Ecto neural progenitor cell (in vitro differentiated cells): ENCODE measurements around the gene HSF4.

Experiments
- DNase-seq: peaks from one replicate; pipeline ENCODE4 v3.0.0-alpha.2; 2018; ENCODE audit warnings: low spot score

Gene HSF4

DNA sequence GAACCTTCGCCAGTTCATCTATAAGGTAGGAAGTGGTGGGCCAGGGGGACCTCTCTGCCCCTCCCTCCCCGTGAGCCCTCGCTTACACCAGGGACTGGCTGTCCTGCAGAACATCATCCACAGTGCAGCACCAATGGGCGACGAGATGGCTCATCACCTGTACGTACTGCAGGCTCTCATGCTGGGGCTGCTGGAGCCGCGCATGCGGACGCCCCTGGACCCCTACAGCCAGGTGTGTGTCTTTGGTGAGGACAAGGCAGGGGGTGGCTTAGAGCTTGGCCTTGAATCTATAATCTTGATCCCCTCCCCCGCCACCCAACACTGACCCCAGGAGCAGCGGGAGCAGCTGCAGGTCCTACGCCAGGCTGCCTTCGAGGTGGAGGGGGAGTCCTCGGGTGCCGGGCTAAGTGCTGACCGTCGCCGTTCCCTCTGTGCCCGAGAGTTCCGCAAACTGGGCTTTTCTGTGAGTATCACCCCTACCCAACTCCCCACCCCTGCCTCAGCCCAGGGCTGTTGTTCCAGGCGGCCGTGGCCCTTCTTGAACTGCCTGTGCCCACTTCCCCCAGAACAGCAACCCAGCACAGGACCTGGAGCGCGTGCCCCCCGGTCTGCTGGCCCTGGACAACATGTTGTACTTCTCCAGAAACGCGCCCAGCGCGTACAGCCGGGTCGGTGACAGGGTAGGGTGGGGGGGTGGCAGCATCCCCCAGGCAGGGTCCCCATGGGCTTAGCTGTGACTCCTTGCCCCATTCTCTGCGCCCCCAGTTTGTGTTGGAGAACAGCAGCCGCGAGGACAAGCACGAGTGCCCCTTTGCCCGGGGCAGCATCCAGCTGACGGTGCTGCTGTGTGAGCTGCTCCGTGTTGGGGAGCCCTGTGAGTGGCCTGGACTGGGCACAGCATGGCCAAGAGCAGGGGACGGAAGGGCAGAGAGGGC, 37.1 kb downstream of the HSF4 start:
- no peak for DNase-seq

DNA sequence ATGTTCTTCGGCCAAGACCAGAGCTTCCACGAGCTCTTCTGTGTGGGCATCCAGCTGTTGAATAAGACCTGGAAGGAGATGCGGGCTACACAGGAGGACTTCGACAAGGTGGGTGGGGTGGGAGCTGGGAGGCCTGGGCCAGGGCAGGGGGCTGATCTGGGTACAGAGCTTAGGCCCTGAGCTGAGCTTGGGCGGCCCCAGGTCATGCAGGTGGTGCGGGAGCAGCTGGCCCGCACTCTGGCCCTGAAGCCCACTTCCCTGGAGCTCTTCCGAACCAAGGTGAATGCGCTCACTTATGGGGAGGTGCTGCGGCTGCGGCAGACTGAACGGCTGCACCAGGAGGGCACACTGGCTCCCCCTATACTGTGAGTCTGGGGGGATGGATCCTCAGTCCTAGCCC, 37.9 kb downstream of the HSF4 start:
- DNase-seq, result no peak

DNA sequence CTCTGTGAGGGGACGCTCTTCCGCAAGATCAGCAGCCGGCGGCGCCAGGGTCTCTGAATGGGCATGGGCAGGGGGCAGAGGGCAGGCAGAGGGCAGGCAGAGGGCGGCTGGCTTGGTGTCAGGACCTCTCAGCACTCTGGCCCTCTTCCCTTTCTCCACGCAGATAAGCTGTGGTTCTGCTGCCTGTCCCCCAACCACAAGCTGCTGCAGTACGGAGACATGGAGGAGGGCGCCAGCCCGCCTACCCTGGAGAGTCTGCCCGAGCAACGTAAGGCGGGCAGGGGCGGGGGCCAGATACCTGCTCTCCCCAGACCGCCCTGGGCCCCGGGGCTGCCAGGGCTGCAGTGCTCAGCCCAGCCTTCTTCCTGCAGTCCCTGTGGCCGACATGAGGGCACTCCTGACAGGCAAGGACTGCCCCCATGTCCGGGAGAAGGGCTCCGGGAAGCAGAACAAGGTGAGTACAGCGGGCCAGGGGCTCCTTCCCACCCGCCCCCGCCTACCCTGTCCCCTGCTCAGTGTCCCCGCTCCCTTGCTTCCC, 38.5 kb downstream of the HSF4 start:
- no peak for DNase-seq

DNA sequence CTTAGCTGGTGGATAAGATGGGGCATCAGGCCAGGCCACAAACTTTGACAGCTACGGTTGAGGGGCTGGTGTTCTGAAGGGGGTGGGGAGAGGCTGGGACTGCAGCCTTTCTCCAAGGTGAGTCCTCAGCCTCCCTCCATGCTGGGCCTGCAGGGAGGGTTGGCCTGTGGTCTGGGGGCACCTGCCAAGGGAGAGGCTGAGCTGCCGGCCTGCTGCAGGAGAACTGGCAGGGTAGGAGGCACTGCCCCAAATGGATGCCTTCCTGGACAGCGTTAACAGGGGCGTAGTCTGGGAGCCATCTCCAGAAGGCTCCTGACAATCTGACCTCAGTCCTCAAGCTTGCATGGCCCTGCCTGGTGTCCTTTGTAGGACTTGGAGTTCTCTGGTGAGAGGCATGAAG, 39.5 kb downstream of the HSF4 start:
- DNase-seq, result no peak

DNA sequence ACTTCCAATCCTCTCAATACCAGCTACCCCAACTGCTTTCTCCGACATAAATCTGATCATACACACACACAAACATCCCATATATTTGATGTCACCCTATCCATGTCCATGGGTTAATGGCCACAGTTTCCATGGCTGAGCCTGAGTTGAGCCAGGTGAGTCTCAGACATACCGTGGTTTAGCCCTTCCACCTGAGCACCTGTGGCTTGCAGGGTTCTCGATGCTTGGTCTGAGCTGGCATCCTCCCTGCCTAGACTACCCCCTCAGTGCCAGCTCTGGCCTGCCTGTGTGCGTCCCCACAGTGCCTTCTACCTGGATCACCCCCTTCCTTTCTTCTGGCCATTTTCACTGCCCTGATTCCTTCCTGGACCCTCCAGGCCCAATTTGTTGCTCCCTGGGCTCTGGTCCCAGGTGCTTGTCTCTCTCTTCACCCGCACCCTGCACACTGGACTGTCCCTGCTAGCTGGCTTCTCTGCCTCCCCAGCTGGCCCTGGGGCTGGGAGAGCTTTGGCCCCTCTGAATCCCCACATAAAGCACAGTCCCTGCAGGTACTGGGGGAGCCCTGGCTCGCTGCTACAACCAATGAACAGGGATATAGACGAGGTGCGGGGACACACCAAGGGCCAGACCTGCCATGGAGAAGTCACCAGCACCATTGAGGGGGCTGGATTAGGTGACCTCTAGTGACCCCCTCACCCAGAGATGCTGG, 41.7 kb downstream of the HSF4 start:
- no peak for DNase-seq

DNA sequence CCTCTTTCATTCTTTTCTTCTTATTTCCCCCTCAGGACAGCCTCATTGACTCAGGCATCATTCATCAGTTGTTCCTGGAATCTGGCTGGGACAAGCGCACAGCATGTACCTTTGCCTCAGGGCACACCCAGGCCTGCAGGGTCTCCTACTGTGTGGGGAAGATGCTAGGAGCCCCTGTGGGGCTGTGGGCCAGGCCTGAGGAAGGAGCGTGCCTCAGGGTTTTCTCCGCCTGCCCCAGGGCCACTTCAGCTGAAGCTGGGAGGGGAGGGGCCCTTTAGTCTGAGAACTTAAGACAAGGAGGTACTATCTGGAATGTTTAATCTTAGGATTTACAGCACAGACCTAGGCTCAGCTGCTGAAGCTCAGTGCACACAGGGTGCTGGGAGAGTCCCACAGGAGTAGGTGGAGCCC, 42.3 kb downstream of the HSF4 start:
- no peak for DNase-seq

DNA sequence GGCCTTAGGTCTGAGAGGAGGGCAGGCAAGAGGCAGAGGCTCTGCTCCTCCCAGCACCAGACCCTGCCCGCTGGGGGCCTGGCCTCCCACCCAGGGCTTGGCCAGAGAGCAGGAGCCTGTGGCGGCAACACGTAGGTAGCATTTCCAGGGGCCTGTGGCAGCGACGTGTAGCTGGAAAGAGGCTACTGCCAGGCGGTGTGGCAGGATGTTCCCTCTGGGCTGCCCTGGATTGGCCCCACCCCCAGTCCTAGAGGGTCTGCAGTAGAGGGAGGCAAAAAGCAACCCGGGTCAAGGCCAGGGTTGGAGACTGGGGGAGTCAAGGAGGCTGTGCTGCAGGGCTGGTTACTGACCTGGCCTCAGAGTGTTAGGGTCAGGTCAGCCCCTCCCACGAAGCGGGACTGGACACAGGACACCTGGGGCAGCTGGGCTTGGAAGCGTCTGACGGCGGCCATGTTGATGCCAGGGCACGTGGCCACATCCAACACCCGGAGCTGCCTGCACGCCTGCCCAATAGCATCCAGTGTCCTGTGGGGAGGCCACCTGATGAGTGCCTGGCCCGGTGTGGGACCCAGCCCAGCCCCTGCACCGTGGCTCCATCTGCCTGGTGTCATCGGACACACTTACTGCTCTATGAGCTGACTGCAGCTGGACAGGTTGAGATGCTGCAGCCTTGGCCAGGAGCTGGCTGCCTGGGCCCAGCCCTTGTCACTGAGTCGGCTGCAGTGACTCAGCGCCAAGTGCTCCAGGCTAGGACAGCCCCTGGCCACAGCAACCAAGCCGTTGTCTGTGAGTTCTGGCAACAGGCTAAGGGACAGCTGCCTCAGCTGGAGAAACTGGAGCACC, 42.9 kb downstream of the HSF4 start:
- no peak for DNase-seq

DNA sequence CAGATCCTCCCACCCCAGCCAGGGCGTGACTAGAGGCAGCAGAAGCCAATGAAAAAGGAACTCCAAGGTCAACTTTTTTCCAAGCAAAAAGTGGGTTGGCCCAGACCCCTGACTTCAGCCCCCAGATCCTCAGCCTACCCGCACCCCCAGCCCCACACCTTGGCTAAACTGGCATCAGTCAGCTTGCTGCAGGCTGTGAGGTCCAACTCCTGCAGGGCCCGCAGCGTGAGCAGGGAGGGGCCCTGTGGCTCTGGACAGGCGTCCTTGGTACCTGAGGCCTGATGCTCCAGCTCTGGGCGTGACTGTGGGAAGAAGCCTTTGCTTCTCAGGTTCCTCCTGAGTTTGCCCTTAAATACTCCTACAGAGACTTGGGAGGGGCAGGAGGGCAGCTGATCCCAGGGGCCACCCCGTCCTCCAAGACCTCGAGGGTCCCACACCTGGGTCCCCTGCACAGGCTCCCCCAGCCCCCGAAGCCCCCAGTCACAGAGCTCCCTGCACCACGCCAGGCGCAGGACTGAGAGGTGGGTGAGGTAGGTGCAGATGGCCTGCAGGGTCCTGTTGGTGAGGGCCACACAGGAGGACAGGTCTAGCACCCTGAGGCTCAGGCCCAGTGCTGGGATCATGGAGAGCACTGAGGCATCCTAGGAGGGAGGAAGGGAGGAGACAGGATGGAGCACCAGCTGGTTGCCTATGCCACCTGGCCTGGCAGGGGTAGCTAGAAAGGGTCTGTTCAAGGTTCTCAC, 43.8 kb downstream of the HSF4 start:
- DNase-seq, result no peak

DNA sequence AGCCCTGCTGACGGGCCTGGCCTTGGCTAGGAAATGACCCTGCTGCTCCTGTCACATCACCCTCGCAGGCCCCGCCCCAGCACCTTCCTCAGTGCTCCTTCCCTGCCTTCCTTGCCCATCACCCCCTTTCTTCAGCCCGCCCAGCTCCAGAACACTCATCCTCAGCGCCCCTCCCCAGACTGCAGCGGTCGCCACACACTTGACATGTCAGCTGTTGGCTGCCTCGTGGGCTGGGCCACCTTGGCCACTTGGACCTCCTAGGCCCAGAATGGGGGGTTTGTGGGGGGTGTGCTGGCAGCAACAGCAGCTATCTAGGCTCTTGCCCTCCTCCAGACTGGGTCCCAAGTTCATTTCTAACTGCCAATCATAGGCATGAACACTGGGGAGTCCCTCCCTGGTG, 45.0 kb downstream of the HSF4 start:
- no peak for DNase-seq

DNA sequence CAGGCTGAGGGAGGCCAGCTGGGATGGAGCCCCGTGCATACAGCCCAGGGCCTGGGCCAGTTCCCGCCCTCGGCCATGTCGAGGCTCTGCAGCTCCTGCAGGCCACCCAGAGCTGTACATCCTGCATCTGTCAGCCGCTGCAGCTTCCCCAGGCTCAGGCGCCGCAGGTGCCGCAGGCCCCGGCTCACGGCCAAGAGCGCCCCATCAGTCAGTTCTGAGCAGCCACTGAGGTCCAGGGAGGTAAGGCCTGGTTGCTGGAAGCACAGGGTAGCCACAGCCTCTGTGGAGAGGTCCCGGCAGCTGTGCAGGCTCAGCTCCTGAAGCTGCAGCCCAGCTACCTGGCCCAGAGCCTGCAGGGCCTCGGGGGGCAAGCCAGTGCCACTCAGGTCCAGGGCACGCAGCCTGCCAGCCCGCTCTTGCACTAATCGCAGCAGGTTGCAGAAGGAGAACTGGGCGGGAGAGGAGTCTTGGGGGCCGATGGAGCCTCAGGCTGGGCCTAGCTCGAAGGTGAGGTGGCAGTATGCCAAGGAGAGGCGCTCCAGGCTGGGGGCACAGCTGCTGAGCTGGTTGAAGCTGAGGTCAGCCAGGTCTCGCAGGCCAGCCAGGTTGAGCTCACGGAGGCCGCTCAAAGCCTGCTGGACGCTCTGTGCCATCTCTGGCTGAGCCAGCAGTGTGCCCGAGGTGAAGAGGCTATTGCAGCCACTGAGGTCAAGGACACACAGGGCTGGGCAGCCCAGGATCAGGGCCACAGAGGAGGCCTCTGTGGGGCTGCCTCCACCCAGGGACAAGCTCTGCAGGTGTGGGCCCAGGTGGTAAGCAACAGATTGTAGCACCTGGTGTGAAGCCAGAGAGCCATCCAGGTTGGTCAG, 45.8 kb downstream of the HSF4 start:
- DNase-seq, result no peak

DNA sequence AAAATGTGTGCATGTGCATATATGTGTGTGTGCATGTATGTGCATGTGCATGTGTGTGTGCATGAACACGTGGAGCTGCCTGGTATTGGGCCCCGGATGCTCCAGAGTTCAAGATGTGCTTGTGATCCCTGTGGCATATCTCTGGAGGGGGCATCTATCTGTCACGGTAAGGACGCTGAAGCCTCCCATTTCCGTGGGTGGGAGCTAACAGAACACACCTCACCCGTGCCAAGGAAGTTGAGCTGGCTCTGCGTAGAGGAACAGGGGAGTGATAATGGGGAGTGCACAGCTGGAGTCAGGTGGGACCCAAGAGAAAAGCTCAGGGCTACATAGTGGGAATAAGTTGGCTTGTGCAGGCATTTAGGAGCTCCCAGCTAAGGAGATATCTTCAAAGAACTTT, 47.1 kb downstream of the HSF4 start:
- no peak for DNase-seq

DNA sequence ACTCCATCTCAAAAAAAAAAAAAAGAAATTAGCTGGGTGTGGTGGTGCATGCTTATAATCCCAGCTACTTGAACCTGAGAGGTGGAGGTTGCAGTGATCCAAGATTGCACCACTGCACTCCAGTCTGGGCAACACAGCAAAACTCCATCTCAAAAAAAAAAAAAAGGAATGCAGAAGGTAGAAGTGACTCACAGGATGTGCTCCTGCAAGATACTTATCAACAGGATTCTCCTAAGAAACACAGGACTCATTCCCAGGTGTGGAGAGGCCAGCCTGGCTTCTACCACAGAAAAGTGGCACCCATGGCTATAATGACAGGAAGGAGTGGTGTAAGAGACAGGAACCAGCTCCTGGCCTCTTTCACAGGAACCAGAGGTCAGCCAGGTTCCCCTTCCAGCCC, 48.2 kb downstream of the HSF4 start:
- no peak for DNase-seq

DNA sequence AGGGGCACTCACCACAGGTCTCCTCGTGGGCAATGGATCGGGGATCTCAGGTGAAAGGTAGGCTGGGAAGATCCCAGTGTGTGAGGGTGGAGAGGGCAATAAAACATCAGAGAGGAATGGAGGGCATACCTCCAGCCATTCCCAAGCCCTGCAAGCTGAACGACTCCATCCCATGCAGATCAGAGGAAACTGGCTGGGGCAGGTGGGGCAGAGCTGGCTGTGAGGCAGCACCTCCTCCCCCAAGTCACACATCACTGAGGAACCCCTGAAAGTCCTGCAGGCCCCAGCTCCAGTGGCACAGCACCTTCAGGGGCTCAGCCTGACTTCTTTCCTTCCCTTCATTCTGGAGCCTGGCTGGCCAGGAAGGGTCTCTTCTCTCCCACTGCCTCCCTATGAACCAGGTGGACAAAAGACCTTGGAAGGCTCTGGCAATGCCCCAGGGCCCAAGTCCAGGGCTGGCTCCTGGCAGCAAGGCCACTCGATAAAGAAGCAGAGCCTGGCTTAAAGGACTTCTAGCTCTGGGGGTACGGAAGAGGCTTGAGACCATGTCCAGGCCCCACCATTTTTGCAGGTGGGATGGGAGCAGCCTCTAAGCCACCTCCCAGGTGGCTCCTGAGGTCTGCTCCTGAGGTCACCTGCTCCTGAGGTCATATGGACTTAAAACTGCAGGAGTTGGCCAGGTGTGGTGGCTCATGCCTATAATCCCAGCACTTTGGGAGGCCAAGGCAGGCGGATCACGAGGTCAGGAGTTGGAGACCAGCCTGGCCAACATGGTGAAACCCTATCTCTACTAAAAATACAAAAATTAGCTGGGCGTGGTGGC, 48.9 kb downstream of the HSF4 start:
- DNase-seq, result no peak

DNA sequence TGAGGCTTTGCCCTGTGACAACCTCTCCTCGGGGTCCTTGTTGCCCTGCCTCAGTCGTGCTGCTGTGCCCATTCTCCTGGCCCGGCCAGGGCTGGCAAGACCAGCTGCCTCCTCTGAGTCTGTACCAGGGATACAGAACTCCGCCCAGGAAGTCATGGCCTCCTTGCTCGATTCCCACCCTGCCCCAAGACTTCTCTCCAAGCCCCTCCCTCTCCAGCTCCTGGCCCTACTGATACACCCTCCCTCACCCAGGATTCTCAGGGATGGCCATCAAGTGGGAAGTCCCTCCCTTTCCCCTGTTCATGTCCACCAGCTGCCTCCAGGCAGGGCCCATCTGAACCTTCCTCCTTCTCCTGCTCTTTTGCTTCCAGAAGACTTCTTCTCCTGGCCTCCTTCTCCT, 51.2 kb downstream of the HSF4 start:
- no peak for DNase-seq

DNA sequence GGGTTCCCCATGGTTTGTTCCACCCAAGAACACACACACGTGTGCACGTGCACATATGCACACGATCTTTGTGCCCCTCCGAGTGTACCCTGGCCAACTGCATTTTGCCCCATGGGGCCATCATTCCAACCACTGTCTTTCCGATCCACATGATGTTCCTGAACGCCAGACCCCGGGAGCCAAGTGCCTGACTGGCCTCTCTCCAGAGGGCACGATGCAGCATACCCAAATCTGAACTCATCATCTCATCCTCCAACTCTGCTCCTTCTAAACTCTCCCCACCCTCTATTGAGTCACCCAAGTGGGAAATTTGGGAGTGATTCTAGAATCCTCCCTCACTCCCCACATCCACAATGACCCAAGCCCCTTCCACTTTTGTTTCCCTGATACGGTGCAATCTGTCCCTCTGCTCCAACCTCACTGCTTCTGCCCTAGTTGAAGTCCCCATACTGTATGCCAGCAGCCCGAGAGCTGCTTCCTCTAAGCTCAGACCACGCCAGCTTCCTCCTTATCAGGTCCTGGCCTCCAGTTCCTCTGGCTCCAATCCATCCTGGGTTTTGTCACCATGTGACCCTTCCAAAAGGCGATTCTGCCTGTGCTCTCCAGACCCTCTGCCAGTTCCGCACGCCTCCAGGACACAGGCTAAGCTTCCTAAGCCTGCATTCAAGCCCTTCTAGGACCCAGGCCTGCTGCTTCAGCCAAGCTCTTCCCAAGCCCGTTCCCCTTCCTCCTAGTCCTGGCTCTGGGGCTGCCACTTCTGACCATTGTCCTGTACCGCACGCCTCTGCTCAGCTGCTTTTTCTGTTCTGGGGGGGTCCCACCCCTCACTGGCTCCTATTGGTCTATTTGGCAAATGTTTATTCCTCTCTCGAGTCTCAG, 52.3 kb downstream of the HSF4 start:
- no peak for DNase-seq
